GM12801 (cell line): ENCODE measurements around the gene LINGO4.

Experiments used
- CTCF ChIP-seq: IDR thresholded peaks from one replicate; pipeline ENCODE4 v1.5.1; 2011; ENCODE audit warnings: control low read depth; ENCODE audit not compliant: insufficient read length; ENCODE audit errors: extremely low read depth

Gene LINGO4

GRCh38 chr1:151832318-151832980 lies 27.2 kb upstream of the LINGO4 start:
- TF ChIP-seq CTCF, result no peak

GRCh38 chr1:151831605-151832004 lies 26.4 kb upstream of the LINGO4 start, which contains the start of gene RORC:
Gene RORC, minus strand, starts transcription at chr1:151831802. Its CDS starts 38 bp downstream, at chr1:151831764.
- no peak for TF ChIP-seq CTCF

GRCh38 chr1:151831256-151831591 lies 26.0 kb upstream of the LINGO4 start:
- no peak for TF ChIP-seq CTCF

GRCh38 chr1:151830055-151830454 lies 24.8 kb upstream of the LINGO4 start:
- TF ChIP-seq CTCF, result no peak

- TF ChIP-seq CTCF, result no peak
Measured at GRCh38 chr1:151829352-151830046, 24.3 kb upstream of the LINGO4 start.

GRCh38 chr1:151828921-151829320 lies 23.7 kb upstream of the LINGO4 start:
- TF ChIP-seq CTCF, result no peak

- no peak for TF ChIP-seq CTCF
Measured at GRCh38 chr1:151827853-151828252, 22.6 kb upstream of the LINGO4 start.
